HG02938 (cell line): ENCODE measurements around the gene MROH2A.
"Not testable (repeated sequence)": the region's sequence is repeated elsewhere in the genome, so short reads cannot be mapped to it uniquely, and the experiment has no call there.

Source experiments
- ATAC-seq: cut with Tn5 transposase; IDR thresholded peaks from one replicate; pipeline ENCODE4 v1.9.1; 2021; ENCODE audit warnings: mild to moderate bottlenecking, moderate library complexity; ENCODE audit not compliant: unreplicated experiment

MROH2A gene, protein sequence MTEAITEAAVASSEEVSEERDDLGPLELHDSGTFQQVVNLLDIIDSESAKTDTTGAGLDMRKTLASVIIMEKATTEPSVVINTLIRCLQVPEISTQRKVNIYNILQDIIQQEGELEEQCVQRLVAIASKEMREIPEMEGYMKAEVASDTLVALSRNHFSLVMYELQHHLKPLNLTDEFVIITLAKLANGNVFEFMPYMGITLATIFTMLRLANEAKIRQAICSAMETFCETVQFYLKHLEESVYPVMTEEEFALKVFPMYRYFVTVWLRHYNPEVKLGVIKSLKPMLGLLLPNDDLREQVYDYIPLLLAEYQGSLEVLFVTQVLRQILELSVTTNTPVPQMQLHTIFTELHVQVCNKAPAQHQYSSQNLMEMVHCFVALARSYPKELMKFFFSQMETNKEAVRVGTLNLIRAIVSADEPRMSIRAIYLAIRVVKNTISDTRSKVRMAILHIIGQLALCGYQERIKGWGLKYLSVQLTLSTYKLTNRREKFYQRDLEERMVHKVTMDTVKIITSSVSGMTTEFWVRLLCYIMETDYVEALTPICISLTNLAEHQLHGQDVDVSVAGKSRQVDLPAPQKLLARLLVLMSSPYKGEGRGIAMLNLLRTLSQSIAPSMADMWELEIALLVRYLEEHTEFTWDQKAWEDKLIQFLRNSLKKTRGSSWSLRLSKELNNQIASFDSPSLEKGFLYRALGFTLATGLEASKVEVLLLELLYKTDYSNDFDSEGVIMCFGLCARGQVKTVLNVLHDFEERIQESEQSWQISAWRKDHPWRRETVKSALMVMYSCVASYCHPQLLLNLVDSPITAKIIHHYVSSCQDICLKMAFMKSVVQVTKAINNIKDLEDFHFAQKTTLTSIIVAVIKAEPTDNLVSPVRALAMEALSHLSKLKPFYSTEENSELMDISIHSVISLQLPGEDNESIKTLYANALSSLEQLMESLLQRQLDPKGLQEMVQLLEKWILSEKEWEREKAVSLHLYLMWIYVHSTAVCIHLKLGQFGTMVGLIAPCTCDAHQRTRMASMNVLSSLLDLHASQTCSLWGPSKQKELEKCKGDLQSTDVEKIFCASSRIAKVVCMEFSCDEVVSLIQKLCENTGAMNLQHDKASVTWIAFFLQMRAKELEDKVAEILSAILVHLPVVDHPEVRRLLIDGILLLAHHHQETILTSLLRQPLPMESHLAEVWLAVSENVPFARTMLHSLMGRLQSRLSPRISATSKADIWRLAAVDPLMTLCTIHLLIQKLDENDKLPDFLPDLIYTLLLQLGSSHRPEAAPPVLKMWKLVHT (N-terminal part only)

DNA sequence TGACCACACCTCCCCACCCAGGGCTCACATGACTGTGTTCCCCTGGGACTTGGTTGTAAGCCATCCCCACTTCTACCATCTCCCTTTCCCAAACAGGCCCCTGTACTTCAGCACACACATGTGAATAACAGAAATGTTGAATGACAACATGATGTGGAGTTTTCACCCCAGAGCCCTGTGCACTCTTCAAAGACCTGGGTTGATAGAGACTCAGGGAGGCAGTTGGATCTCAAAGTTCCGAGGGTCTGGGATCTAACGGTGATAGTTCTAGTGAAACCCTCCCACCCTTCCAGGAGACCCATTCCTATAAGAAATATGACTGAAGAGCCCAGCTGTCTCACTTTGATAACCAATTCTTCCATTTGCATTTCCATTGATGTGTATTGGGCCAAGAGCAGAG is at the start of gene MROH2A:
TSS of gene MROH2A (plus strand) at position 301 of the 400 bp plus-strand sequence. CDS start 1,029 bp downstream, outside the sequence.
- ATAC-seq = no peak

DNA sequence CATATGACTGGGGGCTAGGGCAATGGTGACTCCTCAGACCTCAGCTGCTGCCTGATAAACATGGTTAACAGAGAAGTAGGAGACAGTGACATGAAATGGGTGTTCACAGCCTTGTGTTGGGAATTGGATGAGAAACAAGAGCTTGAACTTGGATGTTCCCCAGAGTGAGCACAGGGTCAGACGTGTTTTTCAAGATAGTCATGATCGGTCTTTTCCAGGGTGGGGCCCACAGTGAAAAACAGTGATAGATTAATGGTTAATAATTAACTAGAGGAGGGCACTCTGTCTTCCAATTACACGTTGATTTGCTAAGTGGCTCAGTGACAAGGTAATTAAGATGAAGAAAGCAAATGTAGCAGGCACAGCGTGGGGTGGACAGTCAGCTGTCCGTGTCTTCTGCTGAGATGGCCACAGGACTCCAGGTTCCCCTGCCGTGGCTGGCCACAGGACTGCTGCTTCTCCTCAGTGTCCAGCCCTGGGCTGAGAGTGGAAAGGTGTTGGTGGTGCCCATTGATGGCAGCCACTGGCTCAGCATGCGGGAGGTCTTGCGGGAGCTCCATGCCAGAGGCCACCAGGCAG is 49.3 kb upstream of the MROH2A start, which contains the start of gene UGT1A3:
TSS of gene UGT1A3 (plus strand) at position 320 of the 579 bp plus-strand sequence. CDS start at position 405, 85 bp downstream.
- ATAC-seq = no peak

DNA sequence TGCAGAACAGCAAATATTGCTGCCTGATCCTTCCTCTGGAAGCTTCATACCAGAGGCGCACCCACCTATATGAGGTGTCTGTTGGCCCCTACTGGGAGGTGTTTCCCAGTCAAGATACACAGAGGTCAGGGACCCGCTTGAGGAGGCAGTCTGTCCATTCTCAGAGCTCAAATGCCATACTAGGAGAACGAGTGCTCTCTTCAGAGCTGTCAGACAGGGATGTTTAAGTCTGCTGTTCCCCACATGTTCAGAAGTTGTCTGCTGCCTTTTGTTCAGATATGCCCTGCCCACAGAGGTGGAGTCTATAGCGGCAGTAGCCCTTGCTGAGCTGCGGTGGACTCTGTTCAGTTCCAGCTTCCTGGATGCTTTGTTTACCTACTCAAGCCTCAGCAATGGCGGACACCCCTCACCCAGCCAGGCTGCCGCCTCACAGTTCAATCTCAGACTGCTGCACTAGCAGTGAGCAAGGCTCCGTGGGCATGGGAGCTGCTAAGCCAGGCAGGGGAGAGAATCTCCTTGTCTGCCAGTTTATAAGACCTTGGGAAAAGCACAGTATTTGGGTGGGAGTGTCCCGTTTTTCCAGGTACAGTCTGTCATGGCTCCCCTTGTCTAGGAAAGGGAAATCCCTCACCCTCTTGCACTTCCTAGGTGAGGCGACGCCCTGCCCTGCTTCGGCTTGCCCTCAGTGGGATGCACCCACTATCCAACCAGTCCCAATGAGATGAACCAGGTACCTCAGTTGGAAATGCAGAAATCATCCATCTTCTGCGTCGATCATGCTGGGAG is 41.1 kb upstream of the MROH2A start:
- ATAC-seq = not testable (repeated sequence)

DNA sequence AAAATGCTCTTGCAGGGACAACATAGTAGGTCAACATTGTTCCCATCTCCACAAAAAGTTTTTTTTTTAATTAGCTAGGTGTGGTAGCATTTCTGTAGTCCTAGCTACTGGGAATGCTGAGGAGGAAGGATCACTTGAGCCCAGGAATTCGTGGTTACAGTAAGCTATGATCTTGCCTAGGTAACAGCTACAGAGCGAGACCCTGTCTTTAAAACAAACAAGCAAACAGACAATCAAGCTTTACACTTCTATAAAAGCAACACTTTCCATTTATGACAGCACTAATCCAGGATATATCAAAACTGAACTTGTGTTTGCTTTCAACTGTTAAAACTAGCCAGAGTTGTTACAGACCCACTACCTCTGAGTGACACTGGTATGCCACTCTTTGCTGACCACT is 37.3 kb upstream of the MROH2A start:
- no peak for ATAC-seq

DNA sequence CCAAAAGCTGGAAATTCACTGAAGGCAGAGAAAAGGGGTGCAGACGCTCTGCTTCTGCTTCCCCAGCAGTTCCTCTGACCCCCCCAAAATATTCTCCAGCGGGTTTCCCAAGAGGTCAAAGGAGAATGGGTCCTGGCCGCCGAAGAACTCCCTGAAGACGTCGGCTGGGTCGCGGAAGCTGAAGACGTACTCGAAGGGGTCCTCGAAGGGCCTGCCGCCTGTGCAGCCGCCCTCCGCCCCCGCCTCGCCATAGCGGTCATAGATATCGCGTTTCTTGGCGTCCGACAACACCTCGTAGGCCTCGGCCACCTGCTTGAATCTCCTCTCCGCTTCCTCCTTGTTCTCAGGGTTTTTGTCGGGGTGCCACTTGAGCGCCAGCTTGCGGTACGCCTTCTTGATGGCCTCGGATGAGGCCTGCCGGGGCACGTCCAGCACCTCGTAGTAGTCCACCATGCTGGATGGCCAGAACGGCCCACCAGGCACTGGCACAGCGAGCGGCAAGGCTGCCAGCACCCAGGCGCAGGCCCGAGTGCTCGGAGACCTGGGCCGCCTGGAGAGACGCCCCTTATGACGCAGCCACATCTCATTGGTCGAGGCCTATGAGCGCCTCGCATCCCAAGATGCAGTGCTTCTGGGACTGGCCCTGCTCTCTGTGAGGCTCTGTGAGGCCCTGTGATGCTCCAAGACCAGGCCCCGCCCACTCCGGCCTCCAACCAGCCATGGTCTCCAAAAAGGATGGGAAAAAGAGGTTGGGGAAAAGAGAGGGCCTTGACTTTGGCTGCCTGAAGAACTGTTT is 34.5 kb upstream of the MROH2A start:
- ATAC-seq = no peak

DNA sequence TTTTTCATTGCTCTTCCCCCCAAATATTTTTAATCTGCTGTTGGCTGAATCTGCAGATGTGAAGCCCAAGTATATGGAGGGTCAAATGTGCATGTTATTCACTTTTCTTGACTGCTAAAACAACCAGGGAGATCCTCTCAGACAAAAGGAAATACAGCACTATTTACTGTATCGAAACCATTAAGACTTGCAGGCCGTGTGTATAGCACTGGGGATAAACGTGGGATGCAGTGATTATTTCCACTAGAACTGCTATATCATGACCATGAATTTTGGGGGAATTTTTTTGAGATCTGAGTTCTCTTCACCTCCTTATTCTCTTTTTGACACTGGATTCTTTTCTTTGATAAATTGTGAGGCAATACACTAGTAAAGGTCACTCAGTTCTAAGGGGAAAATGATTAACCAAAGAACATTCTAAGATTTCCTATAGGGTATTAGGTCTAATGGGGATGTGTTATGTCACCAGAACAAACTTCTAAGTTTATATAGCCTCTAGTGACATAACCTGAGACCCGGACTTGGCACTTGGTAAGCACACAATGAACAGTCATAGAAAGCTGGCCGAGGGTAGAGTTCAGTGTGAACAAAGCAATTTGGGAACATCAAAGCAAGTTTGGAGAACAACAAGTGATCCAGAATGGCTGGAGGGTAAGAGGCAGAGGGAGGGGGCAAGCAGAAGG is 32.9 kb upstream of the MROH2A start:
- no peak for ATAC-seq

DNA sequence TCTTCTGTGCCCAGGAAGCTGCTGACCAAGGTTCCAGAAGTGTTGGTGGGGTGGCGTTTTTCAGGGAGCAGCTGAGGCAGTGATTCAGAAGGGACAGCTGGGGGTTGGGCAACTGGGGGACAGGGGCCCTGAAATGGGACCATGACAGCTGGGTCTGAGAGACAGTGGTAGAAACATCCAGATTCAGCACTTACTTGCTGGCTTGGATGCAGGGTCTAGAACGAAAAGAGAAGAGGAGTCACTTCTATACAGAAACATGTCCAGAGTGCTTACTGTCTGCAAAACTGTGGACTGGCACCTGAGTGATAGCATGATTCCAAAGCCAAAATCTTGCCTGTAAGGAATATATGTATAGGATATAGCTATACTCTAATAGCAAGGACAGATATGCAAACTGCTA is 32.3 kb upstream of the MROH2A start:
- ATAC-seq = not testable (repeated sequence)

DNA sequence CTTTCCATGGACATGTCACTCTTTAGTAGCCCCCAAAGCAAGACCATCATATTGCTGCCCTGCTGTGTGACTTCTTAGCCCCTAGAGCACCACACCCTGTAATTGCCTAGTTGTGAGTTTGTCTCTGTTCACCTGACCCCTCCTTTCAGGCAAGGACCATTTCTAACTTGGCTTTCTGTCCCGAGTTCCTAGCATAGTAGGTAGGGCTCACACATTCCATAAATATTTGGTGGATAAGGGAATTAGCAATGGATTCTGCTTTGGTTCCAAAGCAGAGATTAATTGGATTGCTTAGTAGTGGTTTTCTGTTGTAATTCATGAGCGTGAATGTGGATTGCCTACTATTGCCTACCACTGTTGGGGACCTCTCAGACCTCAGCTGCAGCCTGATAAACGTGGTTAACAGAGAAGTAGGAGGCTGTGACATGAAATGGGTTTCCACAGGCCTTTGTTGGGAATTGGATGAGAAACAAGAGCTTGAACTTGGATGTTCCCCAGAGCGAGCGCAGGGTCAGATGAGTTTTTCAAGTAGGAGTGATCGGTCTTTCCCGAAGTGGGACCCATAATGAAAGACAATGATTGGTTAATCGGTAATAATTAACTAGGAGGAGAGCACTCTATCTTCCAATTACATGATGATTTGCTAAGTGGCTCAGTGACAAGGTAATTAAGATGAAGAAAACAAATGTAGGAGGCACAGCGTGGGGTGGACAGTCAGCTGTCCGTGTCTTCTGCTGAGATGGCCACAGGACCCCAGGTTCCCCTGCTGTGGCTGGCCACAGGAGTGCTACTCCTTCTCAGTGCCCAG is 31.5 kb upstream of the MROH2A start:
- no peak for ATAC-seq

DNA sequence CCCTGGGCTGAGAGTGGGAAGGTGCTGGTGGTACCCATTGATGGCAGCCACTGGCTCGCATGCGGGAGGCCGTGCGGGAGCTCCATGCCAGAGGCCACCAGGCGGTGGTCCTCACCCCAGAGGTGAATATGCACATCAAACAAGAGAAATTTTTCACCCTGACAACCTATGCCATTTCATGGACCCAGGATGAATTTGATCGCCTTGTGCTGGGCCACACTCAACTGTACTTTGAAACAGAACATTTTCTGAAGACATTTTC is 30.9 kb upstream of the MROH2A start:
- ATAC-seq = no peak

DNA sequence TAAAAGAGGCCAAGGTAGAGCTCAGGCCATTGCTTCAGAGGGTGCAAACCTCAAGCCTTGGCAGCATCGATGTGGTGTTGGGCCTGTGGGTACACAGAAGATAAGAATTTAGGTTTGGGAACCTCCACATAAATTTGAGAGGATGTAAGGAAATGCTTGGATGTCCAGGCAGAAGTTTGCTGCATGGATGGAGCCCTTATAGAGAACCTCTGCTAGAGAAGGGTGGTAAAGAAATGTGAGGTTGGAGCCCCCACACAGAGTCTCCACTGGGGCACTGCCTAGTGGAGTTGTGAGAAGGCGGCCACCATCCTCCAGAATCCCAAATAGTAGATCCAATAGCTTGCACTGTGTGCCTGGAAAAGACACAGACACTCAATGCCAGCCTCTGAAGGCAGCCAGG is 27.4 kb upstream of the MROH2A start:
- ATAC-seq = not testable (repeated sequence)

DNA sequence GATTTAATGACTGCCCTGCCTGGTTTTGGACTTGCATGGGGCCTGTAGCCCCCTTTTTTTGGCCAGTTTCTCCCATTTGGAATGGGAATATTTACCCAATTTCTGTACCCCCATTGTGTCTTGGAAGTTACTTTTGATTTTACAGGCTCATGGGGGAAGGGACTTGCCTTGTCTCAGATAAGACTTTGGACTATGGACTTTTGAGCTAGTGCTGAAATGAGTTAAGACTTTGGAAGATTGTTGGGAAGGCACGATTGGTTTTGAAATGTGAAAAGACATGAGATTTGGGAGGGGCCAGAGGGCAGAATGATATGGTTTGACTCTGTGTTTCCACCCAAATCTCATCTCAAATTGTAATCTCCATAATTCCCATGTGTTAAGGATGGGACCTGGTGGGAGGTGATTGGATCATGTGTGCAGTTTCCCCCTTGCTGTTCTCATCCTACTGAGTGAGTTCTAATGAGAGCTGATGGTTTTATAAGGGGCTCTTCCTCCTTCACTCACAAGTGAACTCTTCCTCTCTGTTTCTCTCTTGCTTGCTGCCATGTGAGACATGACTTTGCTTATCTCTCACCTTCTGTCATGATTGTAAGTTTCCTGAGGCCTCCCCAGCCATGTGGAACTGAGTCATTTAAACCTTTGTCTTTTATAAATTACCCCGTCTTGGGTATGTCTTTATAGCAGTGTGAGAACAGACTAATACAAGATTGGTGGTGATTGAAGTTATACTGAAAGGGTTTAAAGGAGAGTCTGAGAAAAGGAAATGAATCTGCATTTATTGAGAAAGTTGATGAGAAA is 26.7 kb upstream of the MROH2A start:
- not testable (repeated sequence) for ATAC-seq

DNA sequence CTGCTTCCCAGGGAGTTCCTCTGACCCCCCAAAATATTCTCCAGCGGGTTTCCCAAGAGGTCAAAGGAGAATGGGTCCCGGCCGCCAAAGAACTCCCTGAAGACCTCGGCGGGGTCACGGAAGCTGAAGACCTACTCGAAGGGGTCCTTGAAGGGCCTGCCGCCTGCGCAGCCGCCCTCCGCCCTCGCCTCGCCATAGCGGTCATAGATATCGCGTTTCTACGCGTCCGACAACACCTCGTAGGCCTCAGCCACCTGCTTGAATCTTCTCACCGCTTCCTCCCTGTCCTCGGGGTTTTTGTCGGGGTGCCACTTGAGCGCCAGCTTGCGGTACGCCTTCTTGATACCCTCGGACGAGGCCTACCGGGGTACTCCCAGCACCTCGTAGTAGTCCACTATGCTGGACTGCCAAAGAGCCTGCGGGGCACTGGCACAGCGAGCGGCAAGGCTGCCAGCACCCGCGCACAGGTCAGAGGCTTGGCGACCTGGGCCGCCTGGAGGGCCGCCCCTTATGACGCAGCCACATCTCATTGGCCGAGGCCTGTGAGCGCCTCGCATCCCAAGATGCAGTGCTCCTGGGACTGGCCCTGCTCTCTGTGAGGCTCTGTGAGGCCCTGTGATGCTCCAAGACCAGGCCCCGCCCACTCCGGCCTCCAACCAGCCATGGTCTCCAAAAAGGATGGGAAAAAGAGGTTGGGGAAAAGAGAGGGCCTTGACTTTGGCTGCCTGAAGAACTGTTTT is 23.1 kb upstream of the MROH2A start:
- ATAC-seq = no peak

DNA sequence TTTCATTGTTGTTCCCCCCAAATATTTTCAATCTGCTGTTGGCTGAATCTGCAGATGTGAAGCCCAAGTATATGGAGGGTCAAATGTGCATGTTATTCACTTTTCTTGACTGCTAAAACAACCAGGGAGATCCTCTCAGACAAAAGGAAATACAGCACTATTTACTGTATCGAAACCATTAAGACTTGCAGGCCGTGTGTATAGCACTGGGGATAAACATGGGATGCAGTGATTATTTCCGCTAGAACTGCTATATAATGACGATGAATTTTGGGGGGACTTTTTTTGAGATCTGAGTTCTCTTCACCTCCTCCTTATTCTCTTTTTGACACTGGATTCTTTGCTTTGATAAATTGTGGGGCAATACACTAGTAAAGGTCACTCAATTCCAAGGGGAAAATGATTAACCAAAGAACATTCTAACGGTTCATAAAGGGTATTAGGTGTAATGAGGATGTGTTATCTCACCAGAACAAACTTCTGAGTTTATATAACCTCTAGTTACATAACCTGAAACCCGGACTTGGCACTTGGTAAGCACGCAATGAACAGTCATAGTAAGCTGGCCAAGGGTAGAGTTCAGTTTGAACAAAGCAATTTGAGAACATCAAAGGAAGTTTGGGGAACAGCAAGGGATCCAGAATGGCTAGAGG is 21.6 kb upstream of the MROH2A start:
- no peak for ATAC-seq

DNA sequence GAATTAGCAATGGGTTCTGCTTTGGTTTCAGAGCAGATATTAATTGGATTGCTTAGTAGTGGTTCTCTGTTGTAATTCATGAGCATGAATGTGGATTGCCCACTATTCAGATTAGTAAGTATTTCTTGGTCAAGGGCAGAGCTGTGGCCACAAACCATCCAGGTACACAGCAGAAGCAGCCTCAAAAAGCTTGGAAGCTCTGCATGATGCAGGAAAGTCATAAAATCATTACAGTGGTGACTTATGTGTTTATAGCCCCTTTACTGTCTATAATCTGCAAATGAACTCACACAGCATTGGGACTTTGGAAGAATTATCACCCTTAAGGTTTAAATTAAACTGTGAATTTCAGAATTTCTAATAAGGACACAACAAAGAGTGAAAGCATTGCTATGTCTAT is 20.0 kb upstream of the MROH2A start:
- no peak for ATAC-seq

DNA sequence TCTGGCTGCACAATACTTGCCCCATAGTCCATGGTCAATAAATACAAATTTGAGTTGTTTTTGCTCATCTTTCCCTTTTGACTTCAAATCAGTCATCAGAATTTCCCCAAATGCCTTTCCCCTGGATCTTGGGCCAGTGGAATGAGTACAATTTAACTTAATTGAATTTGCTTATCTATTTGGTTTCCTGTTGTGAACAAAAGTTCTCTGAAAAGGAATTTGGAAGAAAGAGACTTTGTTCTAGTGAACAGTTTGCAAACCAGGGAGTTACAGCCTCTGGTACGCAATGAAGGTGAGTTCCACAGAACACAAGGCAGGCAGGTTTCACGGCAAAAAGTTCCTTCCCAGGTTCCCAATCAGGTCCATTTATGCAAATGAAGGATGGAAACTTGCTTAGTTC is 19.3 kb upstream of the MROH2A start:
- no peak for ATAC-seq

DNA sequence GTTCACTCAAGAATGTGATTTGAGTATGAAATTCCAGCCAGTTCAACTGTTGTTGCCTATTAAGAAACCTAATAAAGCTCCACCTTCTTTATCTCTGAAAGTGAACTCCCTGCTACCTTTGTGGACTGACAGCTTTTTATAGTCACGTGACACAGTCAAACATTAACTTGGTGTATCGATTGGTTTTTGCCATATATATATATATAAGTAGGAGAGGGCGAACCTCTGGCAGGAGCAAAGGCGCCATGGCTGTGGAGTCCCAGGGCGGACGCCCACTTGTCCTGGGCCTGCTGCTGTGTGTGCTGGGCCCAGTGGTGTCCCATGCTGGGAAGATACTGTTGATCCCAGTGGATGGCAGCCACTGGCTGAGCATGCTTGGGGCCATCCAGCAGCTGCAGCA is 18.1 kb upstream of the MROH2A start, which contains the start of gene UGT1A1:
TSS of gene UGT1A1 (plus strand) at position 228 of the 400 bp plus-strand sequence. CDS start at position 246, 18 bp downstream.
- ATAC-seq = no peak
